SJCRH30 (cell line): ENCODE results near the gene TRPV3. TPM values are rescaled to one million over a fixed set of nuclear protein-coding genes. Genes with fewer than 3 reads are reported as not detected.
"Not testable (repeated sequence)": the region's sequence is repeated elsewhere in the genome, so short reads cannot be mapped to it uniquely, and the experiment has no call there.

Source experiments
- DNase-seq, 2 experiments: peaks; one replicate each; pipeline ENCODE4 v3.0.0-alpha.2; 2015 to 2020
- H3K27ac ChIP-seq: fragments of 250-450 bp; sonication (Bioruptor Pico); 2 replicates; pipeline ENCODE4 v1.5.1; 2020; ENCODE audit warnings: mild to moderate bottlenecking, moderate library complexity
- H3K27me3 ChIP-seq: fragments of 250-450 bp; sonication (Bioruptor Pico); 2 replicates; pipeline ENCODE4 v1.5.1; 2020; ENCODE audit warnings: mild to moderate bottlenecking, moderate library complexity
- H3K36me3 ChIP-seq: fragments of 250-450 bp; sonication (Bioruptor Pico); 2 replicates; pipeline ENCODE4 v1.5.1; 2020; ENCODE audit warnings: mild to moderate bottlenecking, moderate library complexity
- H3K4me1 ChIP-seq: fragments of 250-450 bp; sonication (Bioruptor Pico); 2 replicates; pipeline ENCODE4 v1.5.1; 2020; ENCODE audit warnings: mild to moderate bottlenecking, moderate library complexity
- H3K4me3 ChIP-seq: fragments of 250-450 bp; sonication (Bioruptor Pico); 2 replicates; pipeline ENCODE4 v1.5.1; 2020; ENCODE audit warnings: mild to moderate bottlenecking, moderate library complexity
- H3K9me3 ChIP-seq: fragments of 250-450 bp; sonication (Bioruptor Pico); replicated peaks from 2 replicates; pipeline ENCODE4 v1.5.1; 2020; ENCODE audit warnings: mild to moderate bottlenecking, moderate library complexity
- total RNA-seq: library from RNA; depleted of rRNA; stranded (reverse); fragments of >200 nt; shearing (Covaris generic); gene quantifications from 2 replicates; pipeline ENCODE4 v1.2.3, GENCODE V29; 2014

Gene TRPV3
- total RNA-seq, 1 experiment from 2014 or later, result 1.6 TPM

DNA sequence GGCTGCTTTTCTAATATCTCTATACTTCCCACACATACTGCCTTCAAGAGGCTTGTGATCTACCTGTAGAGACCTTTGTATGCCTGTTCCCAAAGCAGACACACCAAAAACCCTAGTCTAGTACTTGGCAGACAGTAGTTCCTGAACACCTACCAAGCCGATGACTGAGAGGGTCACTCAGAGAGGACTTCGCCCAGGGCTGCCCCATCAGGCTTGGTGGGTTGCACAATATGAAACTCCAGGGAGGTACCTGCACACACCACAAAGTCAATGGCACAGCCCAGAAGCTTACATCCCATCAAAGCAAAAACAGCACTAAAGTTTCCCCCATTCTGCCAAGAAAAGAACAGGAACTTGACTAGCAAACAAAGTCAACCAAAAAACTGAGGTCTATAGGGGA, 51.6 kb downstream of the TRPV3 start:
- no peaks in the 10 kb centered on the region for H3K9me3 ChIP-seq
- H3K4me1 ChIP-seq, result no peaks in the 10 kb centered on the region
- H3K27me3 ChIP-seq, result no peaks in the 10 kb centered on the region
- H3K36me3 ChIP-seq, result no peaks in the 10 kb centered on the region
- no peak for DNase-seq
- H3K27ac ChIP-seq, result no peak overlapping the region
- H3K4me3 ChIP-seq, result no peak overlapping the region

DNA sequence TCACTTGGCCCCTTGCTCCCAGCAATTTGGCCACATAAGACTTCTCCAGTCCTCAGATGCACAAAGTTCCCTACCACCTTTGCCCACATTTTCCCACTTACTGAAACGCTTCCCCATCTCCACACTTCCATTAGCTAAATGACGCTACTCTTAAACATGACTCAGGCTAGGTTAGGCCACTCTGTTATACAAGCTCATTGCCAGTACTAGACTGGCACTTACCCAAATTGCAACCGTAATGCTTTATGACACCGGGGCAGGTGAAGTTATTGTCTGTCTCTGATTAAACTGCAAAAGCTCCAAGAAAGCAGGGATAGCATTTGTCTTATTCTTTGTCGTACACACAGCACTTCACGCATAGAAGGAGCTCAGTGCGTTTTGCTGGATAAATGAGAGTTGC, 52.6 kb downstream of the TRPV3 start:
- no peak for DNase-seq
- no peaks in the 10 kb centered on the region for H3K9me3 ChIP-seq
- H3K4me1 ChIP-seq, result no peaks in the 10 kb centered on the region
- no peaks in the 10 kb centered on the region for H3K27me3 ChIP-seq
- H3K36me3 ChIP-seq, result no peaks in the 10 kb centered on the region
- no peak overlapping the region for H3K27ac ChIP-seq
- H3K4me3 ChIP-seq, result no peak overlapping the region

DNA sequence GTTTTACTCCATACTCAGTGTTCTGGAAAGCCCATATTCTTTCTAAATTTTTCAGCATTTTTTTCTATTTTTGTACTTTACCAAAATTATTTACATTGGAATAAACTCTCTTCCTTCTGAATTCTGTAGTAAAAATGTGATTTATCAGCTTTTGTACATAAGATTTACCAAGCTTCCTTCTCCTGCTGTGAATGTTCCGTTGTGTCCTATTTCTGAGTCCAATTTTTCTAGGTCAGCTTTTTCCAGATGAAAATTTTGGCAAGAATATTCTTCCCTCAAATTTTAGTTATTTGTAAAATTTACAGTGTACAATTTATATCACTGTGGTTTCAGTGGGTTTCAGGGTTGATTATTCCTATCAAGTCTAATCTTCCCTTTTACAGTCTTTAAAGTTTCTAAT, 54.3 kb downstream of the TRPV3 start:
- no peak overlapping the region for H3K4me3 ChIP-seq
- no peak for DNase-seq
- no peaks in the 10 kb centered on the region for H3K4me1 ChIP-seq
- no peaks in the 10 kb centered on the region for H3K36me3 ChIP-seq
- H3K27ac ChIP-seq, result no peak overlapping the region
- H3K27me3 ChIP-seq, result no peaks in the 10 kb centered on the region
- no peaks in the 10 kb centered on the region for H3K9me3 ChIP-seq

DNA sequence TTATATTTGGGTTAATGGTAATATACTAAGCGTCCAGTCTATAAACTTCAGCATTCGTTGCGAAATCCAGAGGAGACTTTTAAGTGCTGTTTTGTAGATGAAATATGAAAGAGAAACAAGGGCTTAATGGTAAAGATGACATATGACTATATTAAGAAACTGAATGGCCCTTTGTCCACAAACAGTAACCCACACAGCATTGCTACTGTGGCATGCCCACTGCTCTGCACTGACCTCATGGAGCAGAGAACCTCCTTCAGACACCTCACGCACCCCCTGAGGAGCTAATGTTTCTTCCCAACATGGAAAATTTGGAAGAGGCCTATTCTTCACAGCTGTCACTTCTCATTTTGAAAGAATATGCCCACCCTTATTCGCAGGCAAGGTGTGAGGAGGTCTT, 55.1 kb downstream of the TRPV3 start:
- no peak overlapping the region for H3K4me3 ChIP-seq
- H3K27me3 ChIP-seq, result no peaks in the 10 kb centered on the region
- H3K36me3 ChIP-seq, result no peaks in the 10 kb centered on the region
- no peak overlapping the region for H3K27ac ChIP-seq
- DNase-seq, result no peak
- H3K4me1 ChIP-seq, result no peaks in the 10 kb centered on the region
- no peaks in the 10 kb centered on the region for H3K9me3 ChIP-seq

DNA sequence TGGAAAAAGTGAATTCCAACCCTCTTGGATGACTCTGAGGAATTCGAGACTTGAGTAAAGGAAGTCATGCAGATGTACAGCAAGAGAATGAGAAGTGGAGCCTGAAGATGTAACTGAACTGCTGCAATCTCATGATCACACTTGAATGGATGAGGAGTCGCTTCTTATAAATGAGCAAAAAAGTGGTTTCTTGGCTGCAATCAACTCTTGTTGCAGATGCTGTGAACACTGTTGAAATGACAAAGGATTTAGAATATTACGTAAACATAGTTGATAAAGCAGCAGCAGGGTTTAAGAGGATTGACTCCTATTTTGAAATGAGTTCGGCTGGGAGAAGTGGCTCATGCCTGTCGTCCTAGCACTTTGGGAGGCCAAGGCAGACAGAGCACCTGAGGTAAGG, 56.3 kb downstream of the TRPV3 start:
- H3K9me3 ChIP-seq, result no peaks in the 10 kb centered on the region
- H3K27me3 ChIP-seq, result no peaks in the 10 kb centered on the region
- H3K4me1 ChIP-seq, result no peaks in the 10 kb centered on the region
- no peak for DNase-seq
- H3K27ac ChIP-seq, result no peak overlapping the region
- no peak overlapping the region for H3K4me3 ChIP-seq
- no peaks in the 10 kb centered on the region for H3K36me3 ChIP-seq

DNA sequence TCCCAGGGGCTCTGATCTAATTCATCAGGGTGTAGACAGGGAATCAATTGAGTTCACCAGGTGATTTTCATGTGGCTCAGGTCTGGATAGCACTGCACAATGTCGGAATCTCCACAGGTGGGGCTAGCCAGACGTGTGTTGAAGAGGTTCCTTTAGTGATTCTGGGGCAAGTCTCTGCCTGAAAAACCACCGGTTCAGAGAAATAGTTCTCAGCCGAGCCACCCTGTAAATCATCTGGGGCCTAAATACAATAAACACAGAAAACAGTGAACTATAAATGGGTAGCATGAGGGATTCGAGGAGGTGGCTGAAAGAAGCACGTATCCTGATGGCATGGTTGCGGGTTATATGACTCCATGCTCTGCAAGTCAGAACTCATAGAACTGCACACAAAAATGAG, 60.5 kb downstream of the TRPV3 start:
- Histone ChIP-seq H3K4me1 (no peaks in the 10 kb centered on the region), H3K27me3 (no peaks in the 10 kb centered on the region), H3K9me3 (no peaks in the 10 kb centered on the region), H3K4me3 (no peak overlapping the region), H3K36me3 (no peaks in the 10 kb centered on the region), H3K27ac (no peak overlapping the region)
- no peak for DNase-seq

DNA sequence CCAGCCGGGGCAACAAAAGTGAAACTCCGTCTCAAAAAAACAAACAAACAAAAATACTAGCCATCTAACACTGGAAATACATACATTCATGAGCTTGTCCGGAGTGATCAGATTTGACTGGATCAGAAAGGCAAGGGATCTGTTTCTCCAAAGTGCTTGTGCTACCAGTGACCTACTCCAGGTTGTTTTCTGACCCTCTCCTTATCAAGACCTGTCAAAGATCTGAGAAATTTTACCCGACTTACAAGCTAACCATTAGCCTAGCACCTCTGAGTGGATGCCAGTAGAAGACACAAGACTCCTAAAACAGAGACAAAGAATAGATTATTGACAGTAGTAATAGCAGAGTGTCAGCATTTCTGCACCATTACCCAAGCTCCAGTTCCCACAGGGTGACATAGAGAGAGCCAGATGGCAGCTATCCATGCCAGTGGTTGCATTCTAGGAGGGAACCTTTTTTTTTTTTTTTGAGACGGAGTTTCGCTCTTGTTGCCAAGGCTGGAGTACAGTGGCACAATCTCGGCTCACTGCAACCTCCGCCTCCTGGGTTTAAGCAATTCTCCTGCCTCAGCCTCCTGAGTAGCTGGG, 72.0 kb downstream of the TRPV3 start:
- H3K36me3 ChIP-seq, result no peaks in the 10 kb centered on the region
- no peak for DNase-seq
- no peaks in the 10 kb centered on the region for H3K4me1 ChIP-seq
- no peaks in the 10 kb centered on the region for H3K27me3 ChIP-seq
- H3K4me3 ChIP-seq, result no peak overlapping the region
- H3K27ac ChIP-seq, result no peak overlapping the region
- no peaks in the 10 kb centered on the region for H3K9me3 ChIP-seq

DNA sequence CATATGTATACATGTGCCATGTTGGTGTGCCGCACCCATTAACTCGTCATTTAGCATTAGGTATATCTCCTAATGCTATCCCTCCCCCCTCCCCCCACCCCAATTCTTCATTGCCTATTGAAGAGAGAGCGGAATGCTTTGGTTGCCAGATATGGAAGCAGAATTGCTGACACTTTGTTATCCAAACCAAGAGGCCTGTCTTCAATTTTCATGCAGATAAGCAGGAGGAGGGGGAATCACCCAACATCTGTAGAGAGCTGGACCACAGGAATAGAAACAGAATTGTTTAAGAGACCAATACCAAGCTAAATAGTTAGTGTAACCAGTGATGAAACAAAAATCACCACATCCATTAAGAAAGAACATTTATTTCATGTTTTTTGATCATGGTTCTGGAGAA, 74.8 kb downstream of the TRPV3 start:
- Histone ChIP-seq H3K27me3 (no peaks in the 10 kb centered on the region), H3K36me3 (no peaks in the 10 kb centered on the region), H3K4me3 (no peak overlapping the region), H3K9me3 (no peaks in the 10 kb centered on the region), H3K4me1 (no peaks in the 10 kb centered on the region), H3K27ac (no peak overlapping the region)
- no peak for DNase-seq

DNA sequence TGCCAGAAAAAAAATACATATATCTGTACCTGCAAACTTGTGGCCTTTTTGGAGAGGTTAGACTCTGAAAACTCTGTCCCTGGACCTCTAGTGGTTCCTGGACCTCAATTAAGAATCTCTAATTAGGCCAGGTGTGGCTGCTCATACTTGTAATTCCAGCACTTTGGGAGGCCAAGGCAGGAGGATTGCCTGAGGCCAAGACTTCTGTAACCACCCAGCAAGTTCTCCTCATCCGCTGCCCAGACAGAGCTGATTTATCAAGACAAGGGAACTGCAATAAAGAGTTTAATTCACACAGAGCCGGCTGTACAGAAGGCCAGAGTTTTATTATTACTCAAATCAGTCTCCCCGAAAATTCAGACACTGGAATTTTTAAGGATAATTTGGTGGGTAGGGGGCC, 77.6 kb downstream of the TRPV3 start:
- no peak overlapping the region for H3K4me3 ChIP-seq

DNA sequence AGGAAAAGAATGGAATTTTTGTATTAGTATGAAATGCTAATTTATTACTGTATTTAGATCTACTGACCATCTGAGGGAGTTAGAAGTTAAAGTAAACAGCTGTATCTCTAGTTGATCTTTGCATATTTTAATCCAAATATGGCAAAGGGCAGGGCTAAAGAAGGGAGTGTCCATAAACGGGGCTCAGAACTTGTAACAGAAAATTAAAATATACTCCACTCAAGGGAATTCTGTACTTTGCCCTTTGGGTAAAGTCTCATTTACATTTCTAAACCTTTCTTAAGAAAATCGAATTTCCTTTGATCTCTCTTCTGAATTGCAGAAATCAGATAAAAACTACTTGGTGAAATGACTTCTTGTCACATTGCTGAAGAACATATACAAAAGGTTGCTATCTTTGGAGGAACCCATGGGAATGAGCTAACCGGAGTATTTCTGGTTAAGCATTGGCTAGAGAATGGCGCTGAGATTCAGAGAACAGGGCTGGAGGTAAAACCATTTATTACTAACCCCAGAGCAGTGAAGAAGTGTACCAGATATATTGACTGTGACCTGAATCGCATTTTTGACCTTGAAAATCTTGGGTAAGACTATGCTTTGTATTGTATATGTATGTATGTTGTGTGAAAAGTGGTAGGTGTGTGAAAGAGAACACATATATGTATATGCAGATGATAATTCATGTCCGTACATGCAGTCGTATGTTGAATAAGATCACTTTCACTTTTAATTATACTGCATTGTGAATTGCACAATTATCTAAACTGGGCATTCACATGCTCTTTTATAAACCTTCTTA, 81.6 kb downstream of the TRPV3 start, which contains the start of gene ASPA:
TSS of gene ASPA (plus strand) at position 186 of the 799 bp plus-strand sequence. CDS start at position 349, 163 bp downstream.
- no peak within 1 kb of the TSS for H3K27ac ChIP-seq
- H3K4me1 ChIP-seq, result no peaks in the 10 kb centered on the region
- H3K9me3 ChIP-seq, result no peaks in the 10 kb centered on the region
- no peaks in the 10 kb centered on the region for H3K27me3 ChIP-seq
- no peak within 1 kb of the TSS for H3K4me3 ChIP-seq
- no peaks in the 10 kb centered on the region for H3K36me3 ChIP-seq
- DNase-seq, result no peak

More for the DNA sequence above, 77.6 kb downstream of the TRPV3 start:
- no peak for DNase-seq
- Histone ChIP-seq H3K27me3 (no peaks in the 10 kb centered on the region), H3K36me3 (no peaks in the 10 kb centered on the region), H3K4me1 (no peaks in the 10 kb centered on the region), H3K9me3 (no peaks in the 10 kb centered on the region), H3K27ac (no peak overlapping the region)

DNA sequence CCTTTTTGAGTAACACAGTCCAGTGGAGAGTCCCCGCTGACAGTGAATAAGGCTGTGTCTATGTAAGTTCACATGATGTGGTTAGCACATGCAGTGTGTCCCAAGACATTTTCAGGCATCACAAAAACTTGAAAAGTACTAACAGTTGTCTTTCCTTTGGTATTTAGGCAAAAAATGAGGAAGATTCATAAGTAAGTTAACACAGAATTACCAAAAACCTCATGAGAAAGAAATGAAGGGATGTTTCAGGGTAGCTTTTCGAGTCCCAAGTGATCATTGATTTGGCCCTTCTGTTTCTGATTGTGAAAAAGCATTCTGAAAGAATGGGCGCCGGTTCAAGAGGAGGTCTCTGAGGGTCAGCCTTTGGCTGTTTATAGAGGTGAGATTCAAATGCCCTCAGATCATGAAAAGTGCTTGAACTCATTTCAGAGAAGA, 82.3 kb downstream of the TRPV3 start:
- no peak for DNase-seq
- Histone ChIP-seq H3K27ac (no peak overlapping the region), H3K27me3 (no peaks in the 10 kb centered on the region), H3K4me1 (no peaks in the 10 kb centered on the region), H3K9me3 (no peaks in the 10 kb centered on the region), H3K36me3 (no peaks in the 10 kb centered on the region), H3K4me3 (no peak overlapping the region)

DNA sequence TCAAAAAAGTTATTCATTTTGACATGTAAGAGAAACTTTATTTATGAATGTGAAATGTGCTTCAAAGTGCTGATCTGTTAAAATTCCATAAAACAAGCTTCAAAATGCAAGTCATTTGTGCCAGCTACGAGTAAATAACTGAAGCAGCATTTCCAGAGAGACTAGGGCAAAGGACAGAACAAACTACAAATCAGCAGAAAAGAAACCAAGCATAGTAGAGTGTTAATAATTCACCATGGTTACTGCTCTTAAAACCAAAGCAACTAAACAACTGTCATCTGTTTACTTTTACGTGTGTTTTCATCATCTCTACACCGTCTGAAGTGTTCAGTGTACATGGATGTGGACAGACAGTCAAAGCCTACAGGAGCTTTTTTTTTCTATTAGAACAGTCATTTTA, 83.4 kb downstream of the TRPV3 start:
- Histone ChIP-seq H3K9me3 (no peaks in the 10 kb centered on the region), H3K4me3 (no peak overlapping the region), H3K4me1 (no peaks in the 10 kb centered on the region), H3K27me3 (no peaks in the 10 kb centered on the region), H3K27ac (no peak overlapping the region), H3K36me3 (no peaks in the 10 kb centered on the region)
- DNase-seq, result no peak

DNA sequence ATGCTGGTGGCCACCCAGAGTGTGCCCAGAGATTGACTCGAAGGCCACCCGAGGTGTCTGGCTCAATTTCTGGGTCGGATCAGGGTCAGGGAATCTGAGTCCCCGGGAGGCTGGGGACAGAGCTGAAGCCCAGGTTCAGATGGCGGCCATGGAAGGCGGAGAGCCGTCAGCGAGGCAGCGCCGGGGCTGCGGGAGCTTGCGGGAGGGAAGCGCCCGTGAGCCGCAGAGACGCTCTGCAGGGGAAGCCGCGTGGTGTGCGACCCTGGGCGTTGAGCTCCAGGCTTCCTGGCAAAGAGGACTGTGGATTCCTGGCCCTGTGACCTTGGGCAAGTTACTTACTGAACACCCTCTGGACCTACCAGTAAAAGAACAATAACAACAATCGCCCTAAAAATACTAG, 85.5 kb downstream of the TRPV3 start:
- Histone ChIP-seq H3K27me3 (no peaks in the 10 kb centered on the region), H3K9me3 (no peaks in the 10 kb centered on the region), H3K4me3 (no peak overlapping the region), H3K36me3 (no peaks in the 10 kb centered on the region), H3K4me1 (no peaks in the 10 kb centered on the region), H3K27ac (no peak overlapping the region)
- DNase-seq, result no peak

DNA sequence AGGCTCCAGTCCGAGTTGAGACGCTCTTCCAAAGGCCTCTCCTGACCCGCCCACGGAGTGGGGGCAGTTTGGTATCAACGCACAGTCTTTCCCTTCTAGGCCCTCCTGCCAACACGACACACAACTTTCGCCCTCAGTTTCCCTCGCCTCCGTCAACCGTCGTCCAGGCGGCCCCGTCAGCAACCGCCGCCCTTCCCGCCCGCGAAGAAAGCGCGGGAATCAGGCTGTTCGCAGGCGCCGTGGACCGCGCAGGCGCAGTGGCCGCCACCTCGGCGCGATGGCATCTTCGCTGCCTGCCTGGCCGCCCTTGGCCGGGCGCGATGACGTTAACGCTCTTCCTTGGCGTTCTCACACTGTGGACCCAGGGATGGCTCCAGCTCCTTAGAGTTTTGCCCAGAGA, 86.0 kb downstream of the TRPV3 start, which contains the start of gene SPATA22:
TSS of gene SPATA22 (minus strand) at position 221 of the 400 bp plus-strand sequence. CDS start 2,494 bp downstream, outside the sequence.
- no peaks in the 10 kb centered on the region for H3K36me3 ChIP-seq
- no peak within 1 kb of the TSS for H3K4me3 ChIP-seq
- no peaks in the 10 kb centered on the region for H3K4me1 ChIP-seq
- H3K27ac ChIP-seq, result no peak within 1 kb of the TSS
- DNase-seq, result no peak
- H3K27me3 ChIP-seq, result no peaks in the 10 kb centered on the region
- H3K9me3 ChIP-seq, result no peaks in the 10 kb centered on the region

DNA sequence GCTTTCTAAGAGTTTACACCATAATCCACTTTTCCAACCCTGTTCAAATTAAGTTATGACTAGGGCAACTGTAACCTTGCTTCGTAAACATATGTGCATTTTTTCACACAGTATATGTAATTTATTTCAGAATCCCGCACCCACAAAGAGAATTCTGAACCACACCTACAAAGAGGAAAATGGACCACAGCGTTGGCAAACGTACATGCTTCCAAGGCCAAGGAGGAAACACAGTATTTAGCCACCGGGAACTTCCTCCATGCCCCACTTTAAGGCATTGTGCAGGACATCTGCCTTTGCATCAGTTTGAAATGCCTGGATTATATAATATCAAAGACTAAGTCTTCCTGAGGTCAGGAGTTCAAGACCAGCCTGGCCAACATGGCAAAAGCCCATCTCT, 88.1 kb downstream of the TRPV3 start:
- no peak for DNase-seq

DNA sequence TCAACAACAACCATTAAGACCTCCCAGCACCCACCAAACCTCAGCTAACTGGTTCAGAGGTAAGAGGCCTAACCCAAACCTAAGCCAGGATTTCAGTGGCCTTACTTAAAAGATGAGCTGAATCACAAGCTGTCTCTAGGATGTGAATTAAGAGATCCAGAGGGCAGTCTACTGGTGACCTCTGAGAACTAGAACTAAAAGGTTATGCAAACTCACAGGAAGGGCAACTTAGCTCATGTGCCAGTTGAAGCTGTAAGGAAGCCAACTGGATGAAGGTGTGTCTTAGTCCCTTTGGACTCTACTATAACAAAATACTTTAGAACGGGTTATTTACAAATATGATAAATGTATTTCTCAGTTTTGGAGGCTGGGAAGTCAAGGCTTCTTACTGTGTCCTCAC, 91.3 kb downstream of the TRPV3 start:
- not testable (repeated sequence) for H3K4me3 ChIP-seq, H3K27ac ChIP-seq, H3K36me3 ChIP-seq, DNase-seq, H3K9me3 ChIP-seq, H3K4me1 ChIP-seq, H3K27me3 ChIP-seq

More for the DNA sequence above, 88.1 kb downstream of the TRPV3 start:
- no peaks in the 10 kb centered on the region for H3K9me3 ChIP-seq
- H3K4me3 ChIP-seq, result no peak overlapping the region
- no peaks in the 10 kb centered on the region for H3K27me3 ChIP-seq
- H3K4me1 ChIP-seq, result no peaks in the 10 kb centered on the region
- H3K27ac ChIP-seq, result no peak overlapping the region
- H3K36me3 ChIP-seq, result no peaks in the 10 kb centered on the region
